ACC112 (cell line): ENCODE data around the gene CFAP45.
A peak's percentile ranks its signal among the peaks of the same experiment; 100 is the strongest.

Source experiments
- H2AFZ ChIP-seq: fragments of 200-600 bp; sonication (generic); one replicate; pipeline ENCODE4 v1.6.0; 2017; ENCODE audit warnings: antibody characterized with exemption, low read length; ENCODE audit not compliant: unreplicated experiment
- H3K27ac ChIP-seq: fragments of 200-600 bp; sonication (generic); 2 replicates; pipeline ENCODE4 v1.5.1; 2014; ENCODE audit warnings: low read depth, mild to moderate bottlenecking, antibody characterized with exemption, low read length, moderate library complexity
- H3K27me3 ChIP-seq: fragments of 200-600 bp; sonication (generic); 2 replicates; pipeline ENCODE4 v1.6.1; 2014; ENCODE audit warnings: mild to moderate bottlenecking, antibody characterized with exemption, low read length, moderate library complexity, mixed read lengths; ENCODE audit not compliant: insufficient read depth
- H3K36me3 ChIP-seq: fragments of 200-600 bp; sonication (generic); 2 replicates; pipeline ENCODE4 v1.6.1; 2016; ENCODE audit warnings: mild to moderate bottlenecking, antibody characterized with exemption, low read length, moderate library complexity, mixed read lengths; ENCODE audit not compliant: insufficient read depth
- H3K4me1 ChIP-seq: fragments of 200-600 bp; sonication (generic); one replicate; pipeline ENCODE4 v1.6.1; 2016; ENCODE audit warnings: low read length, mixed read lengths; ENCODE audit not compliant: insufficient read depth, unreplicated experiment, control insufficient read depth
- H3K4me3 ChIP-seq: fragments of 200-600 bp; sonication (generic); 2 replicates; pipeline ENCODE4 v1.5.1; 2014; ENCODE audit warnings: mild to moderate bottlenecking, low read depth, low read length
- H3K79me2 ChIP-seq: fragments of 200-600 bp; sonication (generic); one replicate; pipeline ENCODE4 v1.6.0; 2016; ENCODE audit warnings: low read length; ENCODE audit not compliant: control insufficient read depth, unreplicated experiment, insufficient read depth

CFAP45 gene

GRCh38 chr1:159900086-159900680 is at the start of gene CFAP45:
Gene CFAP45 (minus strand): TSS chr1:159900165. CDS start chr1:159900098, 67 bp downstream.
- H3K27ac ChIP-seq = no peak within 1 kb of the TSS
- H3K27me3 ChIP-seq = no peaks in the 10 kb centered on the region
- H3K79me2 ChIP-seq = no peaks in the 10 kb centered on the region
- peak within 1 kb of the TSS; percentile 50; the same call in 1 of the 2 replicates for H3K4me3 ChIP-seq
- no peaks in the 10 kb centered on the region for H3K36me3 ChIP-seq
- H2AFZ ChIP-seq = no peak within 1 kb of the TSS
- H3K4me1 ChIP-seq = peaks cover 10% of the 10 kb centered on the region

- H3K4me1 ChIP-seq = peaks cover 6% of the 10 kb centered on the region
- no peak overlapping the region for H2AFZ ChIP-seq
- H3K36me3 ChIP-seq = no peaks in the 10 kb centered on the region
- H3K4me3 ChIP-seq = no peak overlapping the region
- no peaks in the 10 kb centered on the region for H3K79me2 ChIP-seq
- H3K27me3 ChIP-seq = peaks cover 32% of the 10 kb centered on the region
- no peak overlapping the region for H3K27ac ChIP-seq
Measured at GRCh38 chr1:159949123-159949522, 49.2 kb upstream of the CFAP45 start.

- Histone ChIP-seq H3K27ac (no peak overlapping the region), H3K4me3 (no peak overlapping the region), H3K4me1 (no peaks in the 10 kb centered on the region), H3K27me3 (peaks cover 43% of the 10 kb centered on the region), H2AFZ (no peak overlapping the region), H3K36me3 (no peaks in the 10 kb centered on the region), H3K79me2 (no peaks in the 10 kb centered on the region)
Measured at GRCh38 chr1:159947942-159948341, 48.0 kb upstream of the CFAP45 start.

GRCh38 chr1:159946242-159947187 is 46.5 kb upstream of the CFAP45 start:
- H2AFZ ChIP-seq = no peak overlapping the region
- H3K36me3 ChIP-seq = no peaks in the 10 kb centered on the region
- no peaks in the 10 kb centered on the region for H3K4me1 ChIP-seq
- peak overlapping the region; percentile 73 for H3K4me3 ChIP-seq
- no peak overlapping the region for H3K27ac ChIP-seq
- no peaks in the 10 kb centered on the region for H3K79me2 ChIP-seq
- peaks cover 37% of the 10 kb centered on the region for H3K27me3 ChIP-seq

- peaks cover 37% of the 10 kb centered on the region for H3K27me3 ChIP-seq
- H3K79me2 ChIP-seq = no peaks in the 10 kb centered on the region
- H2AFZ ChIP-seq = peak within 1 kb of the TSS; percentile 63
- H3K4me1 ChIP-seq = no peaks in the 10 kb centered on the region
- H3K4me3 ChIP-seq = peak within 1 kb of the TSS; percentile 73
- H3K36me3 ChIP-seq = no peaks in the 10 kb centered on the region
- no peak within 1 kb of the TSS for H3K27ac ChIP-seq
Measured at GRCh38 chr1:159945483-159946241, 45.7 kb upstream of the CFAP45 start, which contains the start of gene IGSF9. Gene IGSF9 (minus strand): TSS chr1:159945613. CDS start chr1:159943454, 2,159 bp downstream.

GRCh38 chr1:159944623-159945455 is 44.9 kb upstream of the CFAP45 start:
- Histone ChIP-seq H3K4me3 (peak overlapping the region; percentile 73), H3K27me3 (peaks cover 37% of the 10 kb centered on the region), H2AFZ (peak overlapping the region; percentile 37), H3K4me1 (no peaks in the 10 kb centered on the region), H3K79me2 (no peaks in the 10 kb centered on the region), H3K27ac (no peak overlapping the region), H3K36me3 (no peaks in the 10 kb centered on the region)

- Histone ChIP-seq H3K4me1 (no peaks in the 10 kb centered on the region), H3K27ac (no peak overlapping the region), H3K79me2 (no peaks in the 10 kb centered on the region), H3K4me3 (no peak overlapping the region), H3K36me3 (no peaks in the 10 kb centered on the region), H3K27me3 (peaks cover 38% of the 10 kb centered on the region), H2AFZ (no peak overlapping the region)
Measured at GRCh38 chr1:159943908-159944622, 44.1 kb upstream of the CFAP45 start.

GRCh38 chr1:159943278-159943640 is 43.3 kb upstream of the CFAP45 start:
- no peak overlapping the region for H3K4me3 ChIP-seq
- no peaks in the 10 kb centered on the region for H3K79me2 ChIP-seq
- H3K27ac ChIP-seq = no peak overlapping the region
- no peak overlapping the region for H2AFZ ChIP-seq
- H3K4me1 ChIP-seq = no peaks in the 10 kb centered on the region
- peaks cover 42% of the 10 kb centered on the region for H3K27me3 ChIP-seq
- no peaks in the 10 kb centered on the region for H3K36me3 ChIP-seq

GRCh38 chr1:159942632-159943277 is 42.8 kb upstream of the CFAP45 start:
- no peaks in the 10 kb centered on the region for H3K4me1 ChIP-seq
- no peak overlapping the region for H3K4me3 ChIP-seq

More at GRCh38 chr1:159942632-159943277, 42.8 kb upstream of the CFAP45 start:
- Histone ChIP-seq H3K36me3 (no peaks in the 10 kb centered on the region), H3K27ac (no peak overlapping the region), H2AFZ (no peak overlapping the region), H3K79me2 (no peaks in the 10 kb centered on the region), H3K27me3 (peaks cover 42% of the 10 kb centered on the region)
